HUDEP-2 (cell line): ENCODE results near the gene PSKH1.
"Not testable (repeated sequence)": the region's sequence is repeated elsewhere in the genome, so short reads cannot be mapped to it uniquely, and the experiment has no call there.

Experiments used
- DNase-seq, 76 experiments: peaks; one replicate each; lab custom pipeline; 2025; ENCODE audit not compliant: unreplicated experiment in 76 of 76; lab: John Stamatoyannopoulos, UW

Gene PSKH1

GRCh38 chr16:67936880-67937605 lies 44.0 kb downstream of the PSKH1 start:
- peak in 19 of 76 experiments; percentile 16 to 54 (median 33) for DNase-seq

GRCh38 chr16:67937713-67938112 lies 44.7 kb downstream of the PSKH1 start:
- DNase-seq, result not testable (repeated sequence)

GRCh38 chr16:67939507-67940445 lies 46.7 kb downstream of the PSKH1 start:
- peak in 3 of 76 experiments; percentile 11 to 25 (median 14) for DNase-seq

- DNase-seq, result peak in 22 of 76 experiments; percentile 6 to 48 (median 24)
Measured at GRCh38 chr16:67940446-67941089, 47.5 kb downstream of the PSKH1 start.

GRCh38 chr16:67941469-67942199 lies 48.6 kb downstream of the PSKH1 start:
- peak in 10 of 76 experiments; percentile 9 to 41 (median 18) for DNase-seq

GRCh38 chr16:67942200-67942509 lies 49.1 kb downstream of the PSKH1 start:
- peak in 36 of 76 experiments; percentile 10 to 65 (median 28) for DNase-seq

GRCh38 chr16:67942510-67943255 lies 49.6 kb downstream of the PSKH1 start:
- DNase-seq, result no peak

GRCh38 chr16:67943256-67943618 lies 50.2 kb downstream of the PSKH1 start:
- no peak for DNase-seq

GRCh38 chr16:67943619-67944504 lies 50.8 kb downstream of the PSKH1 start, which contains the start of gene LCAT:
LCAT (minus strand) TSS chr16:67944120; CDS start chr16:67944101, 19 bp downstream.
- peak in 13 of 76 experiments; percentile 11 to 69 (median 50) for DNase-seq

GRCh38 chr16:67944690-67945391 lies 51.8 kb downstream of the PSKH1 start:
- DNase-seq, result no peak

- DNase-seq, result no peak
Measured at GRCh38 chr16:67945392-67945933, 52.4 kb downstream of the PSKH1 start.

- no peak for DNase-seq
Measured at GRCh38 chr16:67946128-67946569, 53.1 kb downstream of the PSKH1 start.

GRCh38 chr16:67946966-67947558 lies 54.0 kb downstream of the PSKH1 start:
- no peak for DNase-seq

- DNase-seq, result peak in 12 of 76 experiments; percentile 8 to 40 (median 18)
Measured at GRCh38 chr16:67948015-67948414, 55.0 kb downstream of the PSKH1 start.

- DNase-seq, result no peak
Measured at GRCh38 chr16:67949645-67950044, 56.6 kb downstream of the PSKH1 start.

GRCh38 chr16:67950335-67950843 lies 57.3 kb downstream of the PSKH1 start:
- DNase-seq, result no peak

GRCh38 chr16:67951485-67951884 lies 58.4 kb downstream of the PSKH1 start:
- no peak for DNase-seq
